Natural killer cell (primary cell): ENCODE measurements around the gene FMNL1. TPM values are rescaled to one million over a fixed set of nuclear protein-coding genes. Genes with fewer than 3 reads are reported as not detected.

ENCODE experiments used
- ATAC-seq, 3 donors: fragments of 150-1000 bp in 2 of 3; fragments of 200-7000 bp in 1 of 3; cut with Tn5 transposase; 1 replicate in 1 of 3; 2 replicates in 2 of 3; pipeline ENCODE4 v1.10.0; 2021; ENCODE audit warnings: mild to moderate bottlenecking in 2 of 3, moderate library complexity in 2 of 3
- DNase-seq, 2 donors: peaks; one replicate each; pipeline versions ENCODE4 v3.0.0 to v3.0.0-alpha.2; 2013 to 2021; ENCODE audit warnings: mixed read lengths in 1 of 2
- H3K27ac ChIP-seq: one replicate; pipeline ENCODE4 v1.5.1; 2013; ENCODE audit warnings: mild to moderate bottlenecking, low read length
- H3K27me3 ChIP-seq: one replicate; pipeline ENCODE4 v1.6.1; 2013; ENCODE audit warnings: low read length; ENCODE audit not compliant: control insufficient read depth, insufficient read depth
- H3K36me3 ChIP-seq: one replicate; pipeline ENCODE4 v1.6.1; 2013; ENCODE audit warnings: low read length; ENCODE audit not compliant: control insufficient read depth, insufficient read depth
- H3K4me1 ChIP-seq: one replicate; pipeline ENCODE4 v1.6.1; 2013; ENCODE audit warnings: low read length; ENCODE audit not compliant: control insufficient read depth, insufficient read depth
- H3K4me3 ChIP-seq: one replicate; pipeline ENCODE4 v1.5.1; 2013; ENCODE audit warnings: low read length
- H3K9me3 ChIP-seq: one replicate; pipeline ENCODE4 v1.6.1; 2013; ENCODE audit warnings: low read length; ENCODE audit not compliant: control insufficient read depth, insufficient read depth
- H3K27ac Mint-ChIP-seq, 2 donors: one replicate each; pipeline ENCODE4 v1.8.0; 2022; ENCODE audit warnings: mild to moderate bottlenecking in 2 of 2, mixed read lengths in 2 of 2, moderate library complexity in 1 of 2
- H3K27me3 Mint-ChIP-seq, 2 donors: one replicate each; pipeline ENCODE4 v1.8.0; 2022; ENCODE audit warnings: low read depth in 2 of 2, mixed read lengths in 2 of 2
- H3K36me3 Mint-ChIP-seq: one replicate; pipeline ENCODE4 v1.8.0; 2022; ENCODE audit warnings: mixed read lengths
- H3K4me1 Mint-ChIP-seq, 2 donors: one replicate each; pipeline ENCODE4 v1.8.0; 2022; ENCODE audit warnings: mixed read lengths in 2 of 2
- H3K4me3 Mint-ChIP-seq: one replicate; pipeline ENCODE4 v1.8.0; 2022; ENCODE audit warnings: mild to moderate bottlenecking, moderate library complexity, mixed read lengths
- H3K9me3 Mint-ChIP-seq, 2 donors: one replicate each; pipeline ENCODE4 v1.8.0; 2022; ENCODE audit warnings: mixed read lengths in 2 of 2
- WGBS: methylation state at CpG from one replicate; pipeline ENCODE4 v1.1.7; 2013; ENCODE audit warnings: missing lambda C conversion rate; ENCODE audit not compliant: insufficient coverage; 5-methylcytosine and 5-hydroxymethylcytosine counted together
- intact Hi-C: fragments of 100-400 bp; cut with micrococcal nuclease; formaldehyde crosslinking; loops from one replicate; pipeline ENCODE4 v1.14.2; 2022
- total RNA-seq, 4 donors: library from RNA; stranded (reverse); fragments of 120-200 nt in 1 of 4; gene quantifications; one replicate each; pipeline versions ENCODE4 v1.2.3 to v1.2.4, GENCODE V29; 2013 to 2022
- TF ChIP-seq, protein P1 (sequence below): fragments of 200-600 bp; IDR thresholded peaks from one replicate; pipeline ENCODE4 v1.8.0; 2022; ENCODE audit warnings: antibody characterized with exemption

The FMNL1 gene
- total RNA-seq, 3 donors from 2014 or later (not counting 1 experiment from before 2014, with no cell fraction given): 741 to 836 (median 752) TPM

DNA sequence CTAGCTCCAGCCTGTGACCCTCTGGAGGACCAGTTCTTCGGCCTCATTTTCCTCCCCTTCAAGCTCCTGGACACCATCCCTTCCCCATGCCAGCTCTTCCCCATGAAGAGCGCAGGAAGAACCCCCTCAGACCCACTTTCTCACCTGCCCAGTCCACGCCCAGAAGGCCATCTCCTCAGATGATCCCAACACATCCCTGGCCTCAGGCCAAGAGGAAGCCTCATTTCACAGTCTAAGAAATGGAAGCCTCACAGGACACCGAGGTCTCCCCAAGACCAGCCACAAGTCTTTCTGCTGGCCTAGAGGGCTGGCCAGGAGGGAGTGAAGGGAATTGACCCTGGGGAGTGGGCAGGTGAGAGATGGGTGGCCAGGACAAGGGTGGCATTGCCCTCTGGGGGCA lies 32.2 kb downstream of the FMNL1 start:
- Histone ChIP-seq H3K9me3 (no peaks in the 10 kb centered on the region), H3K36me3 (peaks cover 4% of the 10 kb centered on the region), H3K4me3 (no peak overlapping the region), H3K27me3 (no peaks in the 10 kb centered on the region), H3K4me1 (peaks cover 7% of the 10 kb centered on the region), H3K27ac (no peak overlapping the region)
- H3K27ac Mint-ChIP-seq: peak overlapping the region in 1 of 2 donors; percentile 11
- TF ChIP-seq, protein P1, sequence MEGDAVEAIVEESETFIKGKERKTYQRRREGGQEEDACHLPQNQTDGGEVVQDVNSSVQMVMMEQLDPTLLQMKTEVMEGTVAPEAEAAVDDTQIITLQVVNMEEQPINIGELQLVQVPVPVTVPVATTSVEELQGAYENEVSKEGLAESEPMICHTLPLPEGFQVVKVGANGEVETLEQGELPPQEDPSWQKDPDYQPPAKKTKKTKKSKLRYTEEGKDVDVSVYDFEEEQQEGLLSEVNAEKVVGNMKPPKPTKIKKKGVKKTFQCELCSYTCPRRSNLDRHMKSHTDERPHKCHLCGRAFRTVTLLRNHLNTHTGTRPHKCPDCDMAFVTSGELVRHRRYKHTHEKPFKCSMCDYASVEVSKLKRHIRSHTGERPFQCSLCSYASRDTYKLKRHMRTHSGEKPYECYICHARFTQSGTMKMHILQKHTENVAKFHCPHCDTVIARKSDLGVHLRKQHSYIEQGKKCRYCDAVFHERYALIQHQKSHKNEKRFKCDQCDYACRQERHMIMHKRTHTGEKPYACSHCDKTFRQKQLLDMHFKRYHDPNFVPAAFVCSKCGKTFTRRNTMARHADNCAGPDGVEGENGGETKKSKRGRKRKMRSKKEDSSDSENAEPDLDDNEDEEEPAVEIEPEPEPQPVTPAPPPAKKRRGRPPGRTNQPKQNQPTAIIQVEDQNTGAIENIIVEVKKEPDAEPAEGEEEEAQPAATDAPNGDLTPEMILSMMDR: no peak
- H3K4me1 Mint-ChIP-seq: peaks cover 23 to 41% of the 10 kb centered on the region in 2 donors
- no peaks in the 10 kb centered on the region for H3K36me3 Mint-ChIP-seq
- H3K9me3 Mint-ChIP-seq: no peaks in the 10 kb centered on the region
- no peak overlapping the region for H3K4me3 Mint-ChIP-seq
- 90% methylated on average over 4 of the region's 4 CpGs for WGBS
- H3K27me3 Mint-ChIP-seq: no peaks in the 10 kb centered on the region
- ATAC-seq (no peak), DNase-seq (no peak)
- intact Hi-C loops: no loop called here

DNA sequence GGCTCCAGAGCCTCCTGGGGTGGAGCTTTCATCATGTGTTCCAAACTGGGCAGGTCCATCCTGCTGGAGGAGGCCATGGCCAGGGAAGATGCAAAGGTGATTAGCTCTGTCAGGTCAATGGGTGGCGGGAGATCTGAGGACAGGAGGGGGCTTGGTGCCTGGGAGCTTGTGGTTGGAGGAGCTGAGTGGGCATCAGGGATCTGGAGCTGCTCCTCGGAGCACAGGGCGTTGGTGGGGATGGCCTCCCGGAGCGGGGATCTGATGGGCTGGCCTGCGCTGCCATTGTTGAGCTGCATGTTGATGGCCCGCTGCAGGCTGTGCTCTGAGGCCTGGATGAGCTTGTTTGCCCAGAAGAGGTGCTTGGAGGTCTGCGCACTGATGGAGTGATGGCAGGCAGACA lies 33.7 kb downstream of the FMNL1 start:
- WGBS: 98% methylated on average over 8 of the region's 8 CpGs
- Histone ChIP-seq H3K4me1 (peaks cover 4% of the 10 kb centered on the region), H3K27ac (no peak overlapping the region), H3K4me3 (no peak overlapping the region), H3K36me3 (no peaks in the 10 kb centered on the region), H3K9me3 (no peaks in the 10 kb centered on the region), H3K27me3 (no peaks in the 10 kb centered on the region)
- peaks cover 23 to 36% of the 10 kb centered on the region in 2 donors for H3K4me1 Mint-ChIP-seq
- intact Hi-C loops: no loop called here
- TF ChIP-seq, protein P1: no peak
- peak overlapping the region in 1 of 2 donors; percentile 57 for H3K27ac Mint-ChIP-seq
- H3K36me3 Mint-ChIP-seq: no peaks in the 10 kb centered on the region
- no peak overlapping the region for H3K4me3 Mint-ChIP-seq
- DNase-seq (no peak), ATAC-seq (no peak)
- no peaks in the 10 kb centered on the region for H3K27me3 Mint-ChIP-seq
- H3K9me3 Mint-ChIP-seq: no peaks in the 10 kb centered on the region

DNA sequence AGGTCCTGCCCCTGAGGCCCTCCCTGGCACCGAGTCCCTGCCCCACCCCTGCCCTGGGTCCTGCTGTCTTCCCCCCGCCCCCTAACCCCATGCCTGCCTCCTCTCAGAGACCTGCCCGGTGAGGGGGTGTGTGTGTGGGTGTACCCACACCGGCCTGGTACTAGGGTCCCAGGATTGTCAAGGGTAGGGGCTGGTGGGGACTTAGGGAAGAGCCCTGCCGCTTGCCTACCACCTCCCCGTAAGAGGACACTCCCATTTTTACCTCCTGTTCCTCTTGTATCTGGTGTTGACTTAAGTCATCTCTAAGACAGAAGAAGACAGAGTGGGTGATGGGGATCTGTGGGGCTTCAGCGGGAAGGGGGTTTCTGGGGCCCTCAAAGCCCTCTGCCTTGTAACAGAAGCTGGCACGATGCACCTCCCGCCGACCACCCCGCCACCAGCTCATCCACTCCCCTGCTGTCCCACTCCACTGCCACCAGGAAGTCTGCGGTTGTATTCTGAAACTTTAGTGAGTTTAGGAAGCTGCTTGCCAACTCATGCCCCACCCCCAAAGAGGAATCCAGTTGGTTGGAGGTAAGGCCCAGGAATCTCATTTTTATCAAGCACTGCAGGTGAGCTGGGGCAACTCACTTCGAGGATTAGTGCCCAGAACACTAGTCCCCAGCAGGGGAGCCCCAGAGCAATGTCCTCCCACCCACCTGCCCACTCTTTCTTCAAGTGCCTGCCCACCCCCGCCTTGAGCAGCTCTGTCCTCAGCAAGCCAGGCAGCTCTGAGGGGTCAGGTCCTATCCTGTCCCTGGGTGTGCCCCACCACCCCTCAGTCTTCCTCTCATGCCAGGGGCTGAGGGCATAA lies 34.7 kb downstream of the FMNL1 start:
- H3K4me1 Mint-ChIP-seq: peaks cover 23 to 39% of the 10 kb centered on the region in 2 donors
- H3K27me3 Mint-ChIP-seq: no peaks in the 10 kb centered on the region
- no peak overlapping the region for H3K4me3 Mint-ChIP-seq
- TF ChIP-seq, protein P1: no peak
- H3K9me3 Mint-ChIP-seq: no peaks in the 10 kb centered on the region
- ATAC-seq (no peak), DNase-seq (peak in 1 of 2 donors; percentile 41)
- no peak overlapping the region for H3K4me3 ChIP-seq
- H3K36me3 Mint-ChIP-seq: no peaks in the 10 kb centered on the region
- WGBS: 68% methylated on average over 9 of the region's 14 CpGs
- intact Hi-C loops: no loop called here
- no peaks in the 10 kb centered on the region for H3K36me3 ChIP-seq
- H3K27ac ChIP-seq: no peak overlapping the region
- peaks cover 8% of the 10 kb centered on the region for H3K4me1 ChIP-seq
- no peak overlapping the region for H3K27ac Mint-ChIP-seq
- no peaks in the 10 kb centered on the region for H3K27me3 ChIP-seq
- no peaks in the 10 kb centered on the region for H3K9me3 ChIP-seq
